Aortic smooth muscle cell (primary cell): ENCODE data around the gene ANKRD20A1. TPM values are rescaled to one million over a fixed set of nuclear protein-coding genes. Genes with fewer than 3 reads are reported as not detected.

ENCODE experiments used
- total RNA-seq: library from RNA; depleted of rRNA; stranded (reverse); fragments of >200 nt; gene quantifications from 2 replicates; pipeline ENCODE4 v1.2.3, GENCODE V29; 2014

Gene ANKRD20A1
- 0.12 and 0.53 TPM in 2 replicates for total RNA-seq

GRCh38 chr9:67858871-67859270, at the start of gene ANKRD20A1:
TSS of gene ANKRD20A1 (plus strand) at chr9:67858931. CDS start at chr9:67859427, 496 bp downstream.

